Measurements from ENCODE around the gene COPS6. TPM values are rescaled to one million over a fixed set of nuclear protein-coding genes. Genes with fewer than 3 reads are reported as not detected.

The COPS6 gene
- total and polyA plus RNA-seq, 2 of the 4 experiments (the other 2 are of a cell fraction) = 185 to 325 TPM

GRCh38 chr7:100119072-100119969 is 30.6 kb downstream of the COPS6 start, which contains the start of the genes CNPY4 and TAF6:
Gene CNPY4, plus strand, starts transcription at chr7:100119634. Its CDS starts 111 bp downstream, at chr7:100119745.
Gene TAF6, minus strand, starts transcription at chr7:100119358. Its CDS starts 5,149 bp downstream, at chr7:100114209.
- ChIA-PET CTCF (interaction anchor here (0.5 kb wide), 1 partner anchor 24 kb away, joined by 6 read pairs; no protein-coding TSS in a partner anchor), POLR2A (ENCODE audit: unreplicated experiment) (no interaction called here)
- peak within 1 kb of the TSS; percentile 95 for H2AK9ac ChIP-seq (replicated peaks; ENCODE audit: low read depth, low read length, poor library complexity)
- TF ChIP-seq MAFK (IDR thresholded peaks at IDR 0.05; ENCODE audit: low read depth, low read length) (no peak), MXI1 (IDR thresholded peaks at IDR 0.05; ENCODE audit: borderline replicate concordance, low read depth, low read length) (peak; percentile 57), ELK1 (IDR thresholded peaks at IDR 0.05; ENCODE audit: borderline replicate concordance, low read depth, low read length) (no peak), CEBPB (IDR thresholded peaks at IDR 0.05; ENCODE audit: low read depth, low read length) (no peak), POLR2A (IDR thresholded peaks at IDR 0.05; ENCODE audit: low read depth, low read length) (no peak), MAZ (IDR thresholded peaks at IDR 0.05; ENCODE audit: borderline replicate concordance, low read depth, low read length) (peak; percentile 92), NFE2L2 (IDR thresholded peaks at IDR 0.05; ENCODE audit: low read depth, low read length) (no peak), FOS (IDR thresholded peaks at IDR 0.05; ENCODE audit: low read depth, low read length) (no peak), RFX5 (IDR thresholded peaks at IDR 0.05; ENCODE audit: low read depth, low read length) (no peak), CHD1 (IDR thresholded peaks at IDR 0.05; ENCODE audit: low read depth, low read length) (no peak), CTCF (conservative IDR thresholded peaks at IDR 0.05; ENCODE audit: low read depth, low read length) (no peak), RAD21 (IDR thresholded peaks at IDR 0.05; ENCODE audit: low read length) (no peak), BHLHE40 (IDR thresholded peaks at IDR 0.05; ENCODE audit: low read depth, low read length) (no peak)

More at GRCh38 chr7:100119072-100119969, 30.6 kb downstream of the COPS6 start, which contains the start of the genes CNPY4 and TAF6:
- intact Hi-C loops (cut with micrococcal nuclease) = loop anchor here (2.0 kb wide), 1 partner anchor 19 kb away; the partner anchor contains the start of genes AP4M1 and MCM7
- Histone ChIP-seq H3K79me1 (ENCODE audit: low read depth in 1 of 2, low read length in 2 of 2) (peaks cover 23 to 46% of the 10 kb centered on the region in 2 experiments), H2BK20ac (ENCODE audit: low read depth, low read length) (peak within 1 kb of the TSS; percentile 83), H3K27me3 (ENCODE audit: control insufficient read depth, insufficient read depth, low read length) (no peaks in the 10 kb centered on the region), H3K4ac (ENCODE audit: low read depth, low read length) (peak within 1 kb of the TSS; percentile 96), H3K27ac (ENCODE audit: insufficient read depth, low read length) (peak within 1 kb of the TSS; percentile 81), H3K36me3 (ENCODE audit: control insufficient read depth, insufficient read depth, low read length) (peaks cover 1% of the 10 kb centered on the region; the same call in 1 of the 2 replicates), H2BK5ac (ENCODE audit: low read depth, low read length, poor library complexity, severe bottlenecking) (peak within 1 kb of the TSS; percentile 91), H4K20me1 (ENCODE audit: insufficient read depth, low read length) (no peaks in the 10 kb centered on the region; the same call in 1 of the 2 replicates), H3K9me3 (ENCODE audit: control insufficient read depth, insufficient read depth, low read length) (no peaks in the 10 kb centered on the region), H4K91ac (ENCODE audit: insufficient read depth, low read depth, low read length) (peak within 1 kb of the TSS; percentile 67), H2BK120ac (ENCODE audit: low read depth, low read length) (peak within 1 kb of the TSS; percentile 95), H3K9ac (ENCODE audit: low read depth, low read length) (peak within 1 kb of the TSS; percentile 86), H2AFZ (replicated peaks; ENCODE audit: low read length, poor library complexity) (peak within 1 kb of the TSS; percentile 96), H2BK15ac (ENCODE audit: low read depth, low read length) (peak within 1 kb of the TSS; percentile 55; the same call in 1 of the 3 replicates), H3K4me1 (ENCODE audit: control insufficient read depth, insufficient read depth, low read length) (peaks cover 6% of the 10 kb centered on the region; the same call in 1 of the 2 replicates), H3K9me1 (ENCODE audit: insufficient read depth, low read length) (peaks cover 13% of the 10 kb centered on the region), H2AK5ac (ENCODE audit: low read depth, low read length) (peak within 1 kb of the TSS; percentile 75), H3K14ac (replicated peaks; ENCODE audit: low read depth, low read length) (peak within 1 kb of the TSS; percentile 99), H3K56ac (ENCODE audit: extremely low read depth, insufficient read depth, low read length) (peak within 1 kb of the TSS; percentile 91), H3K18ac (ENCODE audit: low read depth, low read length) (peak within 1 kb of the TSS; percentile 50; the same call in 1 of the 2 replicates), H3K4me3 (ENCODE audit: insufficient read depth, low read depth, low read length) (peak within 1 kb of the TSS; percentile 80), H4K5ac (ENCODE audit: low read depth, low read length) (peak within 1 kb of the TSS; percentile 26), H3K4me2 (ENCODE audit: low read depth, low read length) (peak within 1 kb of the TSS; percentile 84), H4K8ac (ENCODE audit: low read depth in 2 of 2, low read length in 2 of 2) (peak within 1 kb of the TSS; percentile 48 to 82), H3K23ac (ENCODE audit: low read depth, low read length) (peak within 1 kb of the TSS; percentile 98)
- DNase-seq (peak; percentile 94), ATAC-seq (ENCODE audit: low read depth) (peak; percentile 90)
- in situ Hi-C loops (cut with MboI; ENCODE audit: low sequenced_read_pairs) = no loop called here
- no TSS peak for BruUV-seq (replicated peaks)
- WGBS, 2 experiments (ENCODE audit: extremely low coverage in 2 of 2, insufficient read length in 1 of 2) = 0% methylated on average over 6 of the region's 49 CpGs; no CpG with 5 or more reads in 1 of the 2 experiments
- dilution Hi-C loops (cut with HindIII; ENCODE audit: low sequenced_read_pairs, unreplicated experiment) = no loop called here
